Measurements from ENCODE around the gene PRKAR1B.

The PRKAR1B gene

DNA sequence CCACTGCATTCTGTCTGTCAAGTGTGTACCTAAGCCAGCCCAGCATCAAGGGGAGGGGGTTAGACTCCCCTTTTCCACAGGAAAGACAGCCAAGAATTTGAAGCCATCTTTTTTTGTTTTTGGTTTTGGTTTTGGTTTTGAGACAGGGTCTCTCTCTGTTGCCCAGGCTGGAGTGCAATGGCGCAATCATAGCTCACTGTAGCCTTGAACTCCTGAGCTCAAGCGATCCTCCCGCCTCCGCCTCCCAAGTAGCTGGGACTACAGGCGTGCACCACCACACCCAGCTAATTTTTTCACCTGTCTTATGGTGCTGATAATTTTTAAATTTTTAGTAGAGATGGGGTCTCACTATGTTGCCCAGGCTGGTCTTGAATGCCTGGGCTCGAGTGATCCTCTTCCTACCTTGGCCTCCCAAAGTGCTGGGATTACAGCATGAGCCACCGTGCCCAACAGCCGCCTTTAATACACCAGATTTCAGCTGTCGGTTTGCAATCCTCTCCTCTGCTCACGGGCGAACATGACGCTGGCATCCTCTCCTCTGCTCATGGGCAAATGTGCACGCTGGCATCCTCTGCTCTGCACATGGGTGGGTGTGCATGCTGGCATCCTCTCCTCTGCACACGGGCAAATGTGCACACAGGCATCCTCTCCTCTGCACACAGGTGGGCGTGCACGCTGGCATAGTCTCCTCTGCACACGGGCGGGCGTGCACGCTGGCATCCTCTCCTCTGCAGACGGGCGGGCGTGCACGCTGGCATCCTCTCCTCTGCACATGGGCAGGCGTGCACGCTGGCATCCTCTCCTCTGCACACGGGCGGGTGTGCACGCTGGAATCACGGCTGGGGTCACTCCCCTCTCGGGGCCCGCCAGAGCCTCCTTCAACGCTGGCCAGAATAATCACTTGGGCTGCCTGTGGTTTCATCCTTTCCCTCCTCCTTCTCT is 151.4 kb downstream of the PRKAR1B start:
- DNase-seq (ENCODE audit: low spot score) (no peak), FAIRE-seq (no peak)

DNA sequence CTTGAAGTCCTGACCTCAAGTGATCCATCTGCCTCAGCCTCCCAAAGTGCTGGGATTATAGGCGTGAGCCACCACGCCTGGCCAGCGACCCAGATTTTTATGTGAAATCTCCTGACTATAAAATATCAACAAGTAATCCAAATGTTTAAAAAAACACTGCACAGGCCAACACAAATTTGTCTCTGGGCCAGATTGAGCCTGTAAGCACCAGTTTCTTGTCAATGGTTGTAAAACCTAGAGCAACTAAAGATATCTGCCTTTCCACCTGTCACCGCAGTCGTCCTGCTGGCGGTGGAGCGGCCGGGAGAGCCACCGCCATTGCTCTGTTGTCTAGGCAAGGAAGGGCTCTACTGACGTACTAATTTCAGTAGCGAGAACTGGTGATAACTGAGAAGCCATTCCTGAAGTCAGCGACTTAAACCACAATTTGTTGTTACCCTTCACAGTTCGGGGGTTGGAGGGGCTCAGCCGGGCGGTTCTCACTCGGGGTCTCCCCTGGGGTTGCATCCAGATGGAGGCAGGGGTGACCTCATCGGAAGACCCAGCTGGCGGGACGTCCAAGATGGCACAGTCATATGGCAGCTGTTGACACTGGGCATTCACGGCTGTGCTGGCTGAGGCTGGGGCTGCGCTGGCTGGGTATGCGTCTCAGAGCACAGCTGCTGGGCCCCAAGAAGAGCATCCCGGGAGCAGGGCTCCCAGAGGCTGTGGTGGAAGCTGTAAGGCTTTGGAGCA is 152.3 kb downstream of the PRKAR1B start:
- no peak for FAIRE-seq
- DNase-seq (ENCODE audit: low spot score): no peak

DNA sequence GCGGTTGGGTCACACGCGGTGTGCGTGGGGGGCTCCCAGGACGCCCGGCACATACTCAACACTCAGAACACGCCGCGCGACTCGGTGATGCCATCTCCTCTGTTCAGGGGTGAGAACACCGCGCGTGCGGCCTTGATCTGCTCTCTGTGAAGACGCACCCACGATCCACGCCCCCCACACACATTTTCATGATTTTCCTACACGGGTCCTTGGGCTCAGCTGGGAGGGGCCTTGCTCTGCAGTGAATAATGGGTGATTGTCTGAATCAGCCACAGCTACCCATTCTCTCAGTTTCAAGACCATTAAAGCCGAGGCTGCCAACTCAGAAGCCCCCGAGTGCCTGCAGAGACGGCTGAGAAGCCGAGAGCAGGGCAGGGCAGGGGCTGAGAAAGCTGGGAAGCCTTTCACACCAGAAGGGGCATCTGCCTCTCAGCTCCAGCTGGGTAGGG is 153.1 kb downstream of the PRKAR1B start:
- FAIRE-seq (no peak), DNase-seq (ENCODE audit: low spot score) (no peak)

- FAIRE-seq: no peak
Measured at GRCh38 chr7:573269-573932, 153.7 kb downstream of the PRKAR1B start.

DNA sequence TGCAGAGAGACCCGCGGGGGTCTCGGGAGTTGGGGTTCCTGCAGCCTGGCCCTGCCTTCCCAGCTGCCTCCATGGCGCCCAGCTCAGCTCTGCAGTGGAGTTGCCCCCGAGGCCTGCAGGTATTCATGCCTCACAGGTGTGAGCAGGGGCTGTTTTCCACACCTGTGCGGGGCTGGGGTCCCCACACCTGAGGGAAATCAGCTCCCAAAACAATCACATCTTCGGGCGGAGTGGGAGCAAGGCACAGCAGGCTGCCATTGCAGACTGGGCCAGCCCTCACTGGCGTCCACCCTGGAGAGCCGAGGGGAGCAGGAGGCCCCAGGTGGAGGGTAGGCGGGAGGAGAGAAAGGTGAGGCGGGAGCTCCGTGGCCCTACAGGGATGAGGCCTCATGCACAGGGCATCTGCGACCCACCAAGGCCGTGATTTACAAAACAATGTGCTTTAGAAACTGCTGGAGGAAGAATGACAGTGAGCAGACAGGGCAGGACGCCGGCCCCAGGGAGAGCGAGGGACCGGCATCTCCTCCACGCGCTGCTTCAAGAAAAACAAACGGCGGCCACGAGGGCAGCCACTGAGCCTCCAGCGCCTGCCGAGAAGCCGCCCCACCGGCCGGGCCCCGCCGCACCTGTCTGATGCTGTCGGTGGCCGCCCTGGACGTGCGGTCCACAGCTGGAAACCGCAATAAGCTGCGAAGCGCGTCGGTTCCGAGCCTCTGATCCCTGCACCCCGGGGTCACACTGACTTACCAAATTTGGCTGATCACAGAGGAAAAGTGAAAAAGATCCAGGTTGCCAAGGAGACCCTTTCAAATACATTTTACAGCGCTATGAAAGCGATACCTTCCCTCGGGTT is 154.4 kb downstream of the PRKAR1B start:
- DNase-seq (ENCODE audit: low spot score) (no peak), FAIRE-seq (no peak)

More at GRCh38 chr7:573269-573932, 153.7 kb downstream of the PRKAR1B start:
- no peak for DNase-seq (ENCODE audit: low spot score)

- no peak for DNase-seq (ENCODE audit: low spot score)
- FAIRE-seq: no peak
Measured at GRCh38 chr7:571718-572415, 155.2 kb downstream of the PRKAR1B start.

DNA sequence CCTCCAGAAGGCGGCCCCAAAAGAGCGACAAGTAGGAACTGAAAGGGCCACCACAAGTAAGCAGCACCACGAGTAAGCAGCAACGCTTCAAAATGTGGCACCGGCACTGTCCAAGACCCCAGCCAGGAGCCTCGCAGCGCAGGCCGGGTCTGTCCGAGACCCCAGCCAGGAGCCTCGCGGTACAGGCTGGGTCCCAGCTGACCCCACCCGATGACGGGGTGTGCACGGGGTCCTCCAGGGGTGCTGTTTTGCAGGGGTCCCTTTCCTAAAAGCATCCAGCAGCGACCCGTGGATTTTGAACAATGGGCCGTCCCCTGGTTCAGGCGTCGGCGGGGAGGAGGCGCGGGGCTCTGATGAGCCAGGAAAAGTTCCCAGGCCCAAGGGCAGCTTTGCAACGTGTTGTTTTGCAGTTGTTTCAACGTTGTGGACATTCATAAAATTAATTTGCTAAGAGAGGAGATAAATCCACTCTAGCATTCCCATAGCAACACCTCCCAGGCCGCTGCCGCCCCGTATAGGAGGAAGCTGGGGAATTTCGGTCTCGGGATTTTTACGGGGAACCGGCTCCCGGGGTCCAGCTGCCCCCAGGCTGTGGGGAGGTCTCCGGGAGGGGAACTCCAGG is 155.9 kb downstream of the PRKAR1B start:
- FAIRE-seq: no peak
- DNase-seq (ENCODE audit: low spot score): no peak

GRCh38 chr7:570801-571070 is 156.3 kb downstream of the PRKAR1B start:
- no peak for DNase-seq (ENCODE audit: low spot score)
- no peak for FAIRE-seq

DNA sequence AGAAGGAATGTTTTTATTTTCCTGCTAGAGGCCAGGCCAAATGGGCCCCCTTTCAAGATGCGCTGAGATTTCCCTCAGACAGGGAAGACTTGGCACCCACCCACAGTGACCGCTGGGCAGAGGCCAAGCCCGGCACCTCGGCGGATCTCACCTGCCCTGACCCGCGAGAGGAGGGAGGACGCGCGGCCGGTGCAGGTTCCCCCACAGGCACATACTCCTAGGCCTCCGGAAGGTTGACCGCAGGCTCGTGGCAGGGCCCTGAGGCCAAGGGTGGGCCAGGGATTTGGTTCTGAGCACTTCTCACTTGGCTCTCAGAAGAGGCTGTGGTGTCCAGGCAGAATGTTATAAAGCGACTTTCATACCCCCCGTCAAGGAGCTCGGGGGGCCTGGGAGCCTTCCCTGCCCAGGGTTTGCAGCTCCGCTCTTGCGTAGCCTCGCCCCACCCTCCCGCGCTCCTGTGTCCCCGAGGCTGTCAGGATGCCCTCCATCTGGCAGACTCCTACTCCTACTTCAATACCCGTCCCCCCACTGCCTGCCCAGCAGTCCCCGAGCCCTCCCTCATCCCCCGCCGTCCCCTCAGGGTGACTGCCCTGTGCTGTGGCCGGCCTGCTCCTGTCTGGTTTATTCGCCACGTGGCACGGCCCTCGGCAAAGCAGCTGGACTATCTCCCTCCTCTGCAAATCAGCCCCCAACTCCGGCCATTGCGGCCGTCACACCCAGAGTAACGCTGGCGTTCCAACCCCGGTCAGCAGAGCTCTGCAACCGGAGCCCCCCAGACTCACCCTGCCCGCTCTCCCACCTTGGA is 156.9 kb downstream of the PRKAR1B start:
- DNase-seq (ENCODE audit: low spot score) (no peak), FAIRE-seq (no peak)

GRCh38 chr7:569071-569855 is 157.8 kb downstream of the PRKAR1B start:
- no peak for FAIRE-seq
- DNase-seq (ENCODE audit: low spot score): no peak

GRCh38 chr7:568031-568951 is 158.8 kb downstream of the PRKAR1B start:
- no peak for FAIRE-seq
- DNase-seq (ENCODE audit: low spot score): no peak

GRCh38 chr7:567305-567883 is 159.7 kb downstream of the PRKAR1B start:
- no peak for FAIRE-seq
- DNase-seq (ENCODE audit: low spot score): no peak

- FAIRE-seq: no peak
- no peak for DNase-seq (ENCODE audit: low spot score)
Measured at GRCh38 chr7:566100-566499, 161.0 kb downstream of the PRKAR1B start.

DNA sequence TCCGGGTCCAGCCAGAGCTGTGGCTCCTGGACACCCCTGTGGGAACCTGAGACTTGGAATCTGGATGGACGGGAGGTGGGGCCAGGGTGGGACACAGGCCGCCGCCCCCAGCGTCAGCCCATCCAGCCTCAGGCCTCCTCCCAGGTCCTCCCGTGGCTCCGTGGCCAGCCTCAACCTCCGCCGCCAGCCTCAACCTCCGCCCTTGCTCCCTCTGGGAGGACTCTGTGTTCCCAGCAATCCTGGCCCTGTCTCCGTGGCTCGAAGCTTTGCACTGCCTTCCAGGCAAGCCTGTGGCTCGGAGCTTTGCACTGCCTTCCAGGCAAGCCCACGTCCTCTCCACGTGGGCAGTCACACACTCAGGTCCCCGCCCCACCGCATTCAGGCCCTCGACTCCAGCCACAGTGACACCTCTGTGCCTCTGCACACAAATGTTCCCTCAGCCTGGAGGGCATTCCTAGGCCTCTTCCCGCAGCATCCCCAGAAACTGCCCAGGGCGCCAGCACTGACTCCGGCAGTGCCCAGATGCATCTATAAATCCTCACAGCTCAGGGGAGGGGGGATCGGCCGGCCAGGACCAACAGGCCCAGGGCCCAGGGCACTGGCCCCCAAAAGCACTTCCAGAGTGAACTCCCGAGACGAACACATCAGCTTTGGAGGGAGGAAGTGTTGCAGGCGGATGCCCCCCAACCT is 162.8 kb downstream of the PRKAR1B start:
- no peak for FAIRE-seq
- DNase-seq (ENCODE audit: low spot score): no peak

- no peak for DNase-seq (ENCODE audit: low spot score)
- no peak for FAIRE-seq
Measured at GRCh38 chr7:563629-564170, 163.4 kb downstream of the PRKAR1B start.

Measured in RCC 7860 (cell line).